ENCODE measurements around the gene ACOXL. TPM values are rescaled to one million over a fixed set of nuclear protein-coding genes. Genes with fewer than 3 reads are reported as not detected.

The ACOXL gene
- total and polyA plus RNA-seq, 10 of the 15 experiments (the other 5 are each of a cell fraction or from before 2014, with no cell fraction given): 0.05 to 1.3 (median 0.71) TPM

GRCh38 chr2:111113838-111114237, 381.5 kb downstream of the ACOXL start (continued):
- TF ChIP-seq E2F4 (IDR thresholded peaks at IDR 0.05; ENCODE audit: low read depth, low read length) (no peak), MEF2A (IDR thresholded peaks at IDR 0.05; ENCODE audit: insufficient read depth, low read depth, low read length) (no peak)

GRCh38 chr2:111116011-111116746, 383.8 kb downstream of the ACOXL start:
- ChIA-PET CTCF (interaction anchor here (0.7 to 2.2 kb wide), 7 partner anchors 10 to 585 kb away, joined by 3 to 16 read pairs (median 4); no protein-coding TSS in a partner anchor), RAD21 (ENCODE audit: unreplicated experiment) (interaction anchor here (1.0 to 2.2 kb wide), 4 partner anchors 45 to 304 kb away, joined by 3 to 11 read pairs (median 6); no protein-coding TSS in a partner anchor), SMC1A (ENCODE audit: uncharacterized antibody, unreplicated experiment) (interaction anchor here (0.7 to 1.6 kb wide), 7 partner anchors 79 to 308 kb away, joined by 3 to 5 read pairs (median 3); no protein-coding TSS in a partner anchor), POLR2A (interaction anchor here (0.6 kb wide), 1 partner anchor 258 kb away, joined by 3 read pairs; no protein-coding TSS in a partner anchor)
- Histone ChIP-seq H4K20me1 (ENCODE audit: control insufficient read depth, insufficient read depth) (no peaks in the 10 kb centered on the region), H2AFZ (ENCODE audit: control insufficient read depth, low read depth, low read length) (no peak overlapping the region), H3K27me3 (replicated peaks in 1 of 2; ENCODE audit: control insufficient read depth in 2 of 2, insufficient read depth in 2 of 2, low read length in 1 of 2) (peaks cover 12 to 48% of the 10 kb centered on the region in 2 experiments), H3K9ac (ENCODE audit: control insufficient read depth, insufficient read depth, low read length) (no peak overlapping the region), H3K79me2 (ENCODE audit: control insufficient read depth, insufficient read depth, low read length) (no peaks in the 10 kb centered on the region), H3K27ac (ENCODE audit: control insufficient read depth, insufficient read depth) (no peak overlapping the region), H3K4me3 (no peak overlapping the region), H3K4me2 (ENCODE audit: control insufficient read depth, insufficient read depth) (no peak overlapping the region), H3K36me3 (ENCODE audit: control insufficient read depth in 2 of 2, insufficient read depth in 2 of 2, low read length in 1 of 2) (no peaks in the 10 kb centered on the region), H3K4me1 (ENCODE audit: control insufficient read depth, insufficient read depth, low read length) (peaks cover 38% of the 10 kb centered on the region), H3K9me3 (replicated peaks; ENCODE audit: control insufficient read depth, insufficient read depth, low read length) (no peaks in the 10 kb centered on the region; the same call in 2 of the 3 replicates)
- BruUV-seq (replicated peaks): no TSS peak
- WGBS (ENCODE audit: insufficient coverage, insufficient replicate concordance, low lambda C conversion rate, missing lambda C conversion rate): under 1% methylated on average over 7 of the region's 7 CpGs
- intact Hi-C loops (cut with micrococcal nuclease; ENCODE audit: unreplicated experiment): loop anchor here (1.0 to 10.0 kb wide), 5 partner anchors 81 to 581 kb away; no protein-coding TSS in a partner anchor
- in situ Hi-C loops (cut with MboI): loop anchor here (5.0 to 10.0 kb wide), 2 partner anchors 304 to 589 kb away; no protein-coding TSS in a partner anchor
- peak; percentile 74 for DNase-seq (ENCODE audit: low read depth, low spot score)
- ATAC-seq: peak; percentile 49
- FAIRE-seq: peak; percentile 81
- TF ChIP-seq E2F4 (IDR thresholded peaks at IDR 0.05; ENCODE audit: low read depth, low read length): no peak
- peak; percentile 84; the same call in 1 of the 2 replicates for TF ChIP-seq ZBED1 (IDR thresholded peaks at IDR 0.05; ENCODE audit: borderline replicate concordance)
- TF ChIP-seq BMI1 (IDR thresholded peaks at IDR 0.05; ENCODE audit: borderline replicate concordance): peak; percentile 87
- peak; percentile 53; the same call in 1 of the 2 replicates for TF ChIP-seq CHD2 (IDR thresholded peaks at IDR 0.05; ENCODE audit: borderline replicate concordance, low read depth, low read length)
- no peak for TF ChIP-seq SREBF2 (IDR thresholded peaks at IDR 0.05; ENCODE audit: low read length)
- peak; percentile 75; the same call in 1 of the 2 replicates for TF ChIP-seq MYB (IDR thresholded peaks at IDR 0.05; ENCODE audit: borderline replicate concordance, low read depth, low read length)
- peak; percentile 75; the same call in 1 of the 2 replicates for TF ChIP-seq BACH1 (IDR thresholded peaks at IDR 0.05; ENCODE audit: borderline replicate concordance)
- peak; percentile 98 for TF ChIP-seq NFIC (IDR thresholded peaks at IDR 0.05; ENCODE audit: low read depth, low read length)
- TF ChIP-seq NFXL1 (IDR thresholded peaks at IDR 0.05; ENCODE audit: borderline replicate concordance): no peak
- TF ChIP-seq STAT3 (IDR thresholded peaks at IDR 0.05; ENCODE audit: low read depth, low read length): peak; percentile 93
- 0 out of 2 replicates have a peak, but pooled peaks have one; percentile 13 for TF ChIP-seq TCF3 (IDR thresholded peaks at IDR 0.05; ENCODE audit: borderline replicate concordance, insufficient read depth, low read depth, low read length)
- TF ChIP-seq TAF1 (IDR thresholded peaks at IDR 0.05; ENCODE audit: borderline replicate concordance, low read depth, low read length): no peak
- TF ChIP-seq HDAC2 (IDR thresholded peaks at IDR 0.05): no peak
- TF ChIP-seq ZNF217 (IDR thresholded peaks at IDR 0.05): peak; percentile 98
- no peak for TF ChIP-seq SP1 (IDR thresholded peaks at IDR 0.05; ENCODE audit: low read depth, low read length)
- no peak for TF ChIP-seq STAT1 (conservative IDR thresholded peaks at IDR 0.05)
- peak; percentile 83 for TF ChIP-seq MEF2B (IDR thresholded peaks at IDR 0.05; ENCODE audit: partially characterized antibody, poor library complexity, severe bottlenecking)
- TF ChIP-seq RFX5 (IDR thresholded peaks at IDR 0.05; ENCODE audit: low read depth, low read length): no peak
- TF ChIP-seq CBX3 (IDR thresholded peaks at IDR 0.05; ENCODE audit: borderline replicate concordance, low read depth): no peak
- TF ChIP-seq BHLHE40 (IDR thresholded peaks at IDR 0.05; ENCODE audit: borderline replicate concordance in 1 of 2, low read depth in 2 of 2, low read length in 1 of 2): peak; percentile 77 to 82

Measured in GM12878 (cell line).